Heart right ventricle (tissue), 16 donors: Measurements from ENCODE around the gene PDLIM5. TPM values are rescaled to one million over a fixed set of nuclear protein-coding genes. Genes with fewer than 3 reads are reported as not detected.

Source experiments
- ATAC-seq, 8 donors: fragments of 200-7000 bp; cut with Tn5 transposase; one replicate each; pipeline ENCODE4 v1.9.1; 2020; ENCODE audit warnings: mild to moderate bottlenecking in 8 of 8, moderate library complexity in 8 of 8, moderate number of reproducible peaks in 1 of 8
- DNase-seq, 2 donors: peaks; one replicate each; pipeline ENCODE4 v3.0.0-alpha.2; 2020
- H3K27ac ChIP-seq, 10 donors: fragments of 200-600 bp; sonication (generic) in 2 of 10; one replicate each; pipeline versions ENCODE4 v1.5.0 to v1.8.0; 2020 to 2022; ENCODE audit warnings: mild to moderate bottlenecking in 3 of 10
- H3K27me3 ChIP-seq, 7 donors: fragments of 200-600 bp; one replicate each; pipeline ENCODE4 v1.8.0; 2021 to 2022; ENCODE audit warnings: mild to moderate bottlenecking in 2 of 7
- H3K36me3 ChIP-seq, 9 donors: fragments of 200-600 bp; sonication (generic) in 1 of 9; one replicate each; pipeline versions ENCODE4 v1.5.0 to v1.8.0; 2020 to 2022; ENCODE audit warnings: mild to moderate bottlenecking in 2 of 9
- H3K4me1 ChIP-seq, 9 donors: fragments of 200-600 bp; sonication (generic) in 1 of 9; one replicate each; pipeline versions ENCODE4 v1.5.0 to v1.8.0; 2020 to 2022; ENCODE audit warnings: mild to moderate bottlenecking in 4 of 9
- H3K4me3 ChIP-seq, 10 donors: fragments of 200-600 bp; sonication (generic) in 2 of 10; one replicate each; pipeline versions ENCODE4 v1.5.0 to v1.8.0; 2020 to 2022; ENCODE audit warnings: mild to moderate bottlenecking in 7 of 10, moderate library complexity in 2 of 10
- H3K9me3 ChIP-seq, 11 donors: fragments of 200-600 bp in 10 of 11; sonication (generic) in 2 of 11; one replicate each; pipeline versions ENCODE4 v1.5.0 to v1.8.0; 2013 to 2022; ENCODE audit warnings: mild to moderate bottlenecking in 2 of 11, control low read depth in 1 of 11, moderate library complexity in 1 of 11
- WGBS, 2 donors: extraction: QIAGEN DNeasy Blood & Tissue Kit; methylation state at CpG; one replicate each; pipeline ENCODE4 v1.1.7; 2013; ENCODE audit warnings: inconsistent platforms in 1 of 2; 5-methylcytosine and 5-hydroxymethylcytosine counted together
- intact Hi-C, 10 donors: fragments of 100-400 bp; cut with DNase I; formaldehyde crosslinking; loops; one replicate each; pipeline versions ENCODE4 v1.11.1 to v1.14.2; 2022
- polyA plus RNA-seq, 2 donors: library from polyadenylated mRNA; stranded (reverse); fragments of 200-250 nt; gene quantifications; one replicate each; pipeline ENCODE4 v1.2.3, GENCODE V29; 2013
- total RNA-seq, 10 donors: library from RNA; stranded (reverse); fragmentation: NEBNext Ultra II Directional in 3 of 10; extraction: Animal tissue kit (Norgen Biotek cat#: 25700) in 3 of 10; gene quantifications; one replicate each; pipeline versions ENCODE4 v1.2.1 to v1.2.4, GENCODE V29; 2021 to 2023
- TF ChIP-seq, protein P1 (sequence below), 9 donors: fragments of 200-600 bp; sonication (generic) in 2 of 9; IDR thresholded peaks; one replicate each; pipeline versions ENCODE4 v1.5.0 to v1.8.0; 2021 to 2022; ENCODE audit warnings: antibody characterized with exemption in 9 of 9, mild to moderate bottlenecking in 5 of 9, moderate library complexity in 1 of 9
- donor health status: Arrhythmogenic right ventricular cardiomyopathy.
- donor health status: ischemic (EF 13 %, LVEDD 7.1; RV severe dilation, severe dysfunction).
- donor health status: healthy with polysubstance abuse.
- donor health status: DM: no; HTN: yes; CAD: no.
- donor health status: DM: no; HTN: no; CAD: no.
- donor health status: ischemic (EF 25% LVEDD 6.9; RV normal size, moderate dysfunction).
- donor health status: ischemic (EF 25% LVEDD 5.7; RV mildly dilated, moderate dysfunction).
- donor health status: healthy.
- donor health status: DM: yes; HTN: yes; CAD: no.
- donor health status: Ischemic cardiomyopathy.
- donor health status: ischemic (EF 35%, LVEDD 5.7; RV mildly dilated, moderate dysfunction).
- donor health status: nonischemic (EF 11% LVEDD 7.7; RV severe dilation, severe dysfunction).
- donor health status: DM: yes; HTN: yes; CAD: no.
- donor health status: PGD.
- donor health status: ischemic (EF 29% LVEDD 5.4; RV normal size, mild dysfunction).
- donor health status: nonischemic (EF 23%, LVEDD 6.1; RV moderate dilation, normal function).

PDLIM5 gene
- total and polyA plus RNA-seq, 12 donors: 221 to 1,549 (median 1,269) TPM

- intact Hi-C loops: loop anchor here in 1 of 10 donors (10.0 kb wide), 1 partner anchor 459 kb away; no protein-coding TSS in a partner anchor
- TF ChIP-seq, protein P1, sequence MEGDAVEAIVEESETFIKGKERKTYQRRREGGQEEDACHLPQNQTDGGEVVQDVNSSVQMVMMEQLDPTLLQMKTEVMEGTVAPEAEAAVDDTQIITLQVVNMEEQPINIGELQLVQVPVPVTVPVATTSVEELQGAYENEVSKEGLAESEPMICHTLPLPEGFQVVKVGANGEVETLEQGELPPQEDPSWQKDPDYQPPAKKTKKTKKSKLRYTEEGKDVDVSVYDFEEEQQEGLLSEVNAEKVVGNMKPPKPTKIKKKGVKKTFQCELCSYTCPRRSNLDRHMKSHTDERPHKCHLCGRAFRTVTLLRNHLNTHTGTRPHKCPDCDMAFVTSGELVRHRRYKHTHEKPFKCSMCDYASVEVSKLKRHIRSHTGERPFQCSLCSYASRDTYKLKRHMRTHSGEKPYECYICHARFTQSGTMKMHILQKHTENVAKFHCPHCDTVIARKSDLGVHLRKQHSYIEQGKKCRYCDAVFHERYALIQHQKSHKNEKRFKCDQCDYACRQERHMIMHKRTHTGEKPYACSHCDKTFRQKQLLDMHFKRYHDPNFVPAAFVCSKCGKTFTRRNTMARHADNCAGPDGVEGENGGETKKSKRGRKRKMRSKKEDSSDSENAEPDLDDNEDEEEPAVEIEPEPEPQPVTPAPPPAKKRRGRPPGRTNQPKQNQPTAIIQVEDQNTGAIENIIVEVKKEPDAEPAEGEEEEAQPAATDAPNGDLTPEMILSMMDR (IDR thresholded peaks at IDR 0.05): no peak
- Histone ChIP-seq H3K27ac (no peak overlapping the region), H3K36me3 (peaks cover 0 to 78% (median 26%) of the 10 kb centered on the region in 9 donors), H3K4me3 (no peak overlapping the region), H3K9me3 (no peaks in the 10 kb centered on the region), H3K4me1 (peaks cover 0 to 30% (median 16%) of the 10 kb centered on the region in 9 donors), H3K27me3 (no peaks in the 10 kb centered on the region)
- 85 to 91% methylated on average over 2 of the region's 2 CpGs for WGBS, 2 donors
- no peak for DNase-seq
- no peak for ATAC-seq
These were observed 184.3 kb downstream of the PDLIM5 start for GRCh38 chr4:94636004-94636403.

DNA sequence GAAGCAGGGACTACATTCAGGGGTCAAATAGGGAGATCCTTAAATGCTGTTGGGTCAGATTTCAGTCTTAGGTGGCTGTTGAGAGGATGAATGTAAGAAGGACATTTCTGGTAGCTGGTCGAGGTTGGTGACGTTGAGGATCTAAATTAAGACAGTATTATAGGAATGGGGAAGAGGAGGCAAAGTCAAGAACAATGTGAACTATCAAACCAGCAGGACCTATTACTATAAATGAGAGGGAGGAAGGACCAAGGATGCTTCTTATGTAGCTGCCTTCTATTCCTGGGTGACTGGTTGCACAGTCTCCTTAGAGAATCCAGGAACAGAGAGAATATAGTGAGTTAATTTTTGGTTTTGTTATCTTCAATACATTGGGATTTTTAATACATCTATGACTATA is 187.6 kb downstream of the PDLIM5 start:
- peak in 6 of 8 donors; percentile 17 to 79 (median 55) for ATAC-seq
- no peak for DNase-seq
- Histone ChIP-seq H3K4me3 (no peak overlapping the region), H3K27ac (peak overlapping the region in 1 of 10 donors; percentile 7), H3K36me3 (peaks cover 0 to 81% (median 35%) of the 10 kb centered on the region in 9 donors), H3K27me3 (no peaks in the 10 kb centered on the region), H3K9me3 (no peaks in the 10 kb centered on the region), H3K4me1 (peaks cover 0 to 30% (median 16%) of the 10 kb centered on the region in 9 donors)
- intact Hi-C loops: loop anchor here in 1 of 10 donors (10.0 kb wide), 1 partner anchor 456 kb away; no protein-coding TSS in a partner anchor
- WGBS, 2 donors: 52 to 73% methylated on average over 2 of the region's 2 CpGs
- TF ChIP-seq, protein P1 (IDR thresholded peaks at IDR 0.05): no peak

DNA sequence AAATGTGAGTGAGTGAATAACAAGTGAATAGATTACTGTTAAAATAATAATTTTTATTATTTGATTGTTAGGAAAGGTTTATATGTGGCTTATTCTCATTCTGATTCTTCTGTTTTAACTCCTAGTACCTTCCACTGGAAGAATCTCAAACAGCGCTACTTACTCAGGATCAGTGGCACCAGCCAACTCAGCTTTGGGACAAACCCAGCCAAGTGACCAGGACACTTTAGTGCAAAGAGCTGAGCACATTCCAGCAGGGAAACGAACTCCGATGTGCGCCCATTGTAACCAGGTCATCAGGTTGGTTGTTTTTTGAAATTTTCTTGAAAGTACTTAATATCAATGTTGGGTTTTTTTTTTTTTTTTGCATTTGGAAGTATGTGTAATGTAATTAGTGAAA is 188.4 kb downstream of the PDLIM5 start:
- Histone ChIP-seq H3K9me3 (no peaks in the 10 kb centered on the region), H3K27ac (no peak overlapping the region), H3K4me1 (peaks cover 0 to 29% (median 10%) of the 10 kb centered on the region in 9 donors), H3K27me3 (no peaks in the 10 kb centered on the region), H3K4me3 (no peak overlapping the region), H3K36me3 (peaks cover 0 to 87% (median 42%) of the 10 kb centered on the region in 9 donors)
- 66 to 75% methylated on average over 4 of the region's 4 CpGs for WGBS, 2 donors
- TF ChIP-seq, protein P1 (IDR thresholded peaks at IDR 0.05): no peak
- peak in 5 of 8 donors; percentile 44 to 76 (median 54) for ATAC-seq
- intact Hi-C loops: no loop called here
- DNase-seq: peak in 1 of 2 donors; percentile 16

DNA sequence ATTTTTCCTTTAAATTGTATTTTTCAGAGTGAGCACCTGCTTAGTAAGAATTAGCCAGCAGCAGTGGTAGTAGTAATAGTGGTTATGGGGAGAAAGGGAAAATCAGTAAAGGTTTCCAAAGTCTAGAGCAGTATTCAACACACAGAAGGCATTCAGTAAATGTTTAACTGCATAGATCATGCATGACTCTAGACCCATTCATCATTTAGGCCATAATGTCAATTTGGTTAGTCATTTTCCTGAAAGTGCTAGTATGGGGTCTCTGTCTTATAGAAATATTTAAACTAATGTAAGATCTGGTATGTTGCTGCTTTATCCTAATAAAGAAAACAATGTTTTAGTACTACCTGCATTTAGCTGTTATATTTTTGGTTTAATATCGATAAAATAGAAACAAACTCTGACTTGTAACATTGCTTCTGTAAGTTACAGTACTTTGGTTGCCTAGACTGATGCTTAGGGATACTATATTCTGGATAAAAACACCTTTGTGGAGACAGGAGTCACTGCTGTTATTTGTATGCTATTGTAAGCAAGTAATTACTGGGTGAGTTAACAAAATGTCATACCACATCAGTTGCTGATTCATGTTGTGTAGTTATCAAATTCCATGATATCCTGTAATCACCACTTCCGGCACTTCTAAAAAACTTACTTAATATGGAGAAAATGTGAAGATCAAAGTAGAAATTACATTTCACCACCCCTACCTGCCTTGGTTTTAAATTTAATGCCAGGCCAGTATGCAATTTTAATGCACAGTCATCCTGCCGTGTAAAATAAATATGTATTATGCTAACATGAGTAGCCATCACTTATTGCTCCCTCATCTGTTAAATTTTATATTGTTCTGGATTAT is 190.2 kb downstream of the PDLIM5 start:
- TF ChIP-seq, protein P1 (IDR thresholded peaks at IDR 0.05): no peak
- no peak overlapping the region for H3K4me3 ChIP-seq
- peaks cover 0 to 100% (median 56%) of the 10 kb centered on the region in 9 donors for H3K36me3 ChIP-seq
- WGBS, 2 donors: 85 to 89% methylated on average over 3 of the region's 3 CpGs
- intact Hi-C loops: no loop called here
- H3K27me3 ChIP-seq: no peaks in the 10 kb centered on the region
- peaks cover 0 to 19% (median 0%) of the 10 kb centered on the region in 9 donors for H3K4me1 ChIP-seq
- H3K27ac ChIP-seq: no peak overlapping the region
- H3K9me3 ChIP-seq: no peaks in the 10 kb centered on the region
- ATAC-seq: no peak
- DNase-seq: no peak
